Activated T-helper 17 cell treated with anti-CD3 and anti-CD28 coated beads, Interleukin-2, amount 50 U/mL, for 72 hours (primary cell): ENCODE measurements around the gene CRACR2B. TPM values are rescaled to one million over a fixed set of nuclear protein-coding genes. Genes with fewer than 3 reads are reported as not detected.

Experiments
- ATAC-seq: fragments of 150-1000 bp; cut with Tn5 transposase; replicated peaks from 2 replicates; pipeline ENCODE4 v1.10.0; 2021; ENCODE audit warnings: mild to moderate bottlenecking, moderate library complexity
- H3K27ac Mint-ChIP-seq: one replicate; pipeline ENCODE4 v1.8.0; 2022; ENCODE audit warnings: mixed read lengths
- H3K27me3 Mint-ChIP-seq: one replicate; pipeline ENCODE4 v1.8.0; 2022; ENCODE audit warnings: mixed read lengths
- H3K36me3 Mint-ChIP-seq: one replicate; pipeline ENCODE4 v1.8.0; 2022; ENCODE audit warnings: low read depth, mild to moderate bottlenecking, mixed read lengths
- H3K4me1 Mint-ChIP-seq: one replicate; pipeline ENCODE4 v1.8.0; 2022; ENCODE audit warnings: mixed read lengths
- H3K4me3 Mint-ChIP-seq: one replicate; pipeline ENCODE4 v1.8.0; 2022; ENCODE audit warnings: mild to moderate bottlenecking, mixed read lengths
- H3K9me3 Mint-ChIP-seq: one replicate; pipeline ENCODE4 v1.8.0; 2022; ENCODE audit warnings: mixed read lengths
- total RNA-seq, 2 donors: library from RNA; stranded (reverse); gene quantifications; one replicate each; pipeline ENCODE4 v1.2.3, GENCODE V29; 2022

The CRACR2B gene
- total RNA-seq, 2 donors from 2014 or later, result 1.4 to 1.9 TPM

- Mint-ChIP-seq H3K27me3 (peaks cover 4% of the 10 kb centered on the region), H3K9me3 (no peaks in the 10 kb centered on the region), H3K4me1 (peaks cover 6% of the 10 kb centered on the region), H3K36me3 (peaks cover 16% of the 10 kb centered on the region), H3K27ac (no peak overlapping the region), H3K4me3 (no peak overlapping the region)
- ATAC-seq, result no peak
Measured at GRCh38 chr11:825366-826226, 2.1 kb upstream of the CRACR2B start.

- ATAC-seq, result no peak
- Mint-ChIP-seq H3K36me3 (peaks cover 16% of the 10 kb centered on the region), H3K27ac (no peak overlapping the region), H3K4me3 (peak overlapping the region; percentile 64), H3K9me3 (no peaks in the 10 kb centered on the region), H3K27me3 (peaks cover 4% of the 10 kb centered on the region), H3K4me1 (peaks cover 6% of the 10 kb centered on the region)
Measured at GRCh38 chr11:826227-826621, 1.5 kb upstream of the CRACR2B start.

GRCh38 chr11:826836-827145, 928 bp upstream of the CRACR2B start:
- no peak for ATAC-seq
- H3K27ac Mint-ChIP-seq, result no peak overlapping the region

GRCh38 chr11:827146-827896, 398 bp upstream of the CRACR2B start:
- peak; percentile 46 for ATAC-seq
- Mint-ChIP-seq H3K9me3 (no peaks in the 10 kb centered on the region), H3K4me3 (peak overlapping the region; percentile 65), H3K27ac (no peak overlapping the region), H3K4me1 (peaks cover 6% of the 10 kb centered on the region), H3K27me3 (peaks cover 7% of the 10 kb centered on the region), H3K36me3 (peaks cover 16% of the 10 kb centered on the region)

More at GRCh38 chr11:826836-827145, 928 bp upstream of the CRACR2B start:
- H3K9me3 Mint-ChIP-seq, result no peaks in the 10 kb centered on the region
- peak overlapping the region; percentile 64 for H3K4me3 Mint-ChIP-seq
- peaks cover 6% of the 10 kb centered on the region for H3K4me1 Mint-ChIP-seq
- H3K36me3 Mint-ChIP-seq, result peaks cover 16% of the 10 kb centered on the region
- H3K27me3 Mint-ChIP-seq, result peaks cover 7% of the 10 kb centered on the region

GRCh38 chr11:828506-829175, 922 bp downstream of the CRACR2B start:
- Mint-ChIP-seq H3K27me3 (peaks cover 7% of the 10 kb centered on the region), H3K4me3 (peak overlapping the region; percentile 65), H3K36me3 (peaks cover 11% of the 10 kb centered on the region), H3K9me3 (no peaks in the 10 kb centered on the region), H3K4me1 (peaks cover 6% of the 10 kb centered on the region), H3K27ac (no peak overlapping the region)
- no peak for ATAC-seq

- H3K4me1 Mint-ChIP-seq, result peaks cover 10% of the 10 kb centered on the region
- no peaks in the 10 kb centered on the region for H3K9me3 Mint-ChIP-seq
- no peak for ATAC-seq
- peak overlapping the region; percentile 43 for H3K4me3 Mint-ChIP-seq
- peaks cover 7% of the 10 kb centered on the region for H3K27me3 Mint-ChIP-seq
- peaks cover 11% of the 10 kb centered on the region for H3K36me3 Mint-ChIP-seq
- H3K27ac Mint-ChIP-seq, result no peak overlapping the region
Measured at GRCh38 chr11:829176-829846, 1.6 kb downstream of the CRACR2B start.

- Mint-ChIP-seq H3K27me3 (peaks cover 7% of the 10 kb centered on the region), H3K27ac (no peak overlapping the region), H3K4me3 (peak overlapping the region; percentile 43), H3K9me3 (no peaks in the 10 kb centered on the region), H3K4me1 (peaks cover 10% of the 10 kb centered on the region), H3K36me3 (peaks cover 7% of the 10 kb centered on the region)
- ATAC-seq, result no peak
Measured at GRCh38 chr11:829847-830294, 2.2 kb downstream of the CRACR2B start.

GRCh38 chr11:830295-831117, 2.8 kb downstream of the CRACR2B start:
- Mint-ChIP-seq H3K4me3 (peak overlapping the region; percentile 43), H3K4me1 (peaks cover 10% of the 10 kb centered on the region), H3K27me3 (peaks cover 7% of the 10 kb centered on the region), H3K27ac (no peak overlapping the region), H3K36me3 (peaks cover under 1% of the 10 kb centered on the region), H3K9me3 (no peaks in the 10 kb centered on the region)
- peak; percentile 40 for ATAC-seq

- Mint-ChIP-seq H3K9me3 (no peaks in the 10 kb centered on the region), H3K36me3 (no peaks in the 10 kb centered on the region), H3K4me1 (peaks cover 10% of the 10 kb centered on the region), H3K27me3 (peaks cover 7% of the 10 kb centered on the region), H3K4me3 (peak overlapping the region; percentile 43), H3K27ac (no peak overlapping the region)
- no peak for ATAC-seq
Measured at GRCh38 chr11:831118-831864, 3.6 kb downstream of the CRACR2B start.

GRCh38 chr11:831961-832528, 4.3 kb downstream of the CRACR2B start:
- Mint-ChIP-seq H3K9me3 (no peaks in the 10 kb centered on the region), H3K4me3 (peak overlapping the region; percentile 43), H3K27me3 (peaks cover 7% of the 10 kb centered on the region), H3K4me1 (peaks cover 10% of the 10 kb centered on the region), H3K27ac (no peak overlapping the region), H3K36me3 (no peaks in the 10 kb centered on the region)
- ATAC-seq, result no peak

GRCh38 chr11:832529-833113, 4.9 kb downstream of the CRACR2B start, which contains the start of gene CD151:
TSS of gene CD151 (plus strand) at chr11:832952. CDS start at chr11:836070, 3,118 bp downstream.
- Mint-ChIP-seq H3K4me1 (peaks cover 8% of the 10 kb centered on the region), H3K27ac (no peak within 1 kb of the TSS), H3K4me3 (peak within 1 kb of the TSS; percentile 78), H3K27me3 (peaks cover 5% of the 10 kb centered on the region), H3K9me3 (no peaks in the 10 kb centered on the region), H3K36me3 (no peaks in the 10 kb centered on the region)
- ATAC-seq, result peak; percentile 79

- peak overlapping the region; percentile 78 for H3K4me3 Mint-ChIP-seq
- no peaks in the 10 kb centered on the region for H3K36me3 Mint-ChIP-seq
- ATAC-seq, result peak; percentile 52
- peaks cover 3% of the 10 kb centered on the region for H3K27me3 Mint-ChIP-seq
- no peak overlapping the region for H3K27ac Mint-ChIP-seq
- peaks cover 5% of the 10 kb centered on the region for H3K4me1 Mint-ChIP-seq
- no peaks in the 10 kb centered on the region for H3K9me3 Mint-ChIP-seq
Measured at GRCh38 chr11:833114-833791, 5.5 kb downstream of the CRACR2B start.
